Cerebellar cortex (tissue), 1 donor: ENCODE results near the gene SYT1.

ENCODE experiments used
- DNase-seq: peaks from one replicate; pipeline ENCODE4 v3.0.0-alpha.2; 2015; ENCODE audit warnings: low spot score

Gene SYT1

GRCh38 chr12:79356216-79356615, 491.6 kb downstream of the SYT1 start:
- no peak for DNase-seq

DNA sequence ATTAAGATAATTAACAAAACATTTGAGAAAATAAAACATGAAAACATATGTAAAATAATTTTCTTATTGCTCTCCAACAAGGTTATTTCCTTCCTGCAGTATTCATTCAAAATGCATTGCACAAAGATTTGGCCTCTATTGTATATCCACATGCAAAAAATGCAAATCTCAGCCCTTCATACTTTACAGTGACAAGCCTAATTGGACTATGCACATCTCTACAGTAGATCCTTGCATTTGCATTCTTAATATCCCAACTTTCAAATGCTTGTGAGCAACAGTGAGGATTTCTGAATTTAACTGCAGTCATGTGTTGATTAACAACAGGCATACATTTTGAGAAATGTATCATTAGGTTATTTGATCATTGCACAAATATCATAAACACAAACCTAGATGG, 492.5 kb downstream of the SYT1 start:
- DNase-seq = no peak

- no peak for DNase-seq
Measured at GRCh38 chr12:79358716-79359300, 494.2 kb downstream of the SYT1 start.

DNA sequence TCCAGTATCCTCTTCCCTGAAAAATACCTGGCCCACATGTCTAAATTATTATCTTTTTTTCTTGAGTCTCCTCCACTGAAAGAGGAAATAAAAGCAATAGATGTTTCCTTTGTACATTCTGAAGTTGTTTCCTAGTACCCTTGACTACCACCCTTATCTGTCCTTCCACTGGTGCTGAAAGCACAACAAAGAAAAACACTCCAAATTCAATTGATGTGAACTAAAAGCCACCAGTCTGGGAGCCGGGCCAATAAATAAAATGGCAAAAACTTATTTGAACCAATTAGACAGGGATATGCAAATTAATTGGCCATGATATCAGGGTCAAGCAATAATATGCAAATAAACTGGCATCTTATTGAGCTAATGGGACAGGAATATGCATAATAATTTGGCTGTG, 495.7 kb downstream of the SYT1 start:
- no peak for DNase-seq

- DNase-seq = peak; percentile 67
Measured at GRCh38 chr12:79360936-79361335, 496.4 kb downstream of the SYT1 start.

DNA sequence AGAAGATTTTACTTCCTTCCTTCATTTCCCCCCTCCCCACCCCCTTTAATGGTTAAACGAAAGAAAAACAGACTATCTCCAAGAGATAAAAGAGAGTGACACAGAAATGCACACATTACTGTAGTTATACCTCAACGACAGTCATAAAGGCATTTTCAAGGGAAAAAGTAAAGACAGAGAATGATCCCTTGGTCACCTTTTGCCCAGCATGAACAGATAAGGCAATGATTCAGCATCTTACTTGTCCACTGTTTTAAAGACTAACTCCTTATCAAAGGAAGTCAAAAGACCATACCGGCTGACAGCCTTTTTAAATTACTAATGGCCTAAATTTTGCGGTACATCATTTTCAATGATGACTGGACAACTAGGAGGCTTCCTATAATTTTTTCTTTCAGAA, 499.6 kb downstream of the SYT1 start:
- DNase-seq = no peak

- peak; percentile 78 for DNase-seq
Measured at GRCh38 chr12:79366374-79366773, 501.8 kb downstream of the SYT1 start.

DNA sequence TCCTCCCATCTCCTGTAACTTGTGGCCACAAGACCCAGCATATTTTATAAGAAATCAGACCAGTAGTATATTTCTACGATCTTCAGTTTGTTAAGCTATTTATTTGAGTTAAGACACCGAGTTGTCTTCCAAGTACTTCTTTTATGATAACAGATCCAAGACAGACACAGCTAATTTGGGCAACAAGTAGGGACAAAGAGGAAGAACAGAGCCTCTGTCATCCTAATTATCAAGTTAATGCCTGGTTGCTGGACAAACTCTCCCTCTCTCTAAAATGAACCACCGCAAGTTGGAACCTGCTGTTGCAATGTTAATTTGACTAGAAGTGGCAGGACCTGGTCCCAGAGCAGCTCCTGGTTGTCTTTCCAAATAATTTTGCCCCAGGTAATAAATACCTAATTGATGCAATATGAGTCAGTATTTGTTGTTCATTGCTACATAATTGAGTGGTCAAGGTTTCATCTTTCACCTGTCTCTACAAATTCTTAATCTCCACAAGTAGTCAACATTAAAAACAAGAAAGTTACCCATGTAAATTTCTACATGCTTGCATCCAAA, 502.5 kb downstream of the SYT1 start:
- DNase-seq = no peak

- DNase-seq = no peak
Measured at GRCh38 chr12:79370021-79370420, 505.4 kb downstream of the SYT1 start.

- no peak for DNase-seq
Measured at GRCh38 chr12:79371226-79371625, 506.7 kb downstream of the SYT1 start.

GRCh38 chr12:79373896-79374499, 509.4 kb downstream of the SYT1 start:
- DNase-seq = no peak

DNA sequence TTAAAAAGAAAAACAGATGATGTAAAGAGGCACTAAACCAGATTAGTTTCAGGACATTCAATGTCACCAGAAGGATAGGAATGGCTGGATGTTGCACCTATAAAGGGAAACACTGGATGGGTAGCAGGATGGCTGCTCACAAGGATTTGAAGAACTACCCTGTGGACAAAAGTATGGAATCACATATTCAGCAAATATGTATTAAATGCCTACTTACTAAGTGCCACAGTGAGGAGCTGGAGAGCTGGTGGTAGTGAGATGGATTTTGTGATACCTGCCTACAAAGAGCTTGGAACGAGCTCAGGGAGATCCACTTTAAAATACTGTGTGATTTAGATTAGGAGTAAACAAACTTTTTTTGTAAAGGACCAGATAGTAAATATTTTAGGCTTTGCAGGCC, 510.0 kb downstream of the SYT1 start:
- no peak for DNase-seq

- DNase-seq = no peak
Measured at GRCh38 chr12:79375050-79375449, 510.5 kb downstream of the SYT1 start.

DNA sequence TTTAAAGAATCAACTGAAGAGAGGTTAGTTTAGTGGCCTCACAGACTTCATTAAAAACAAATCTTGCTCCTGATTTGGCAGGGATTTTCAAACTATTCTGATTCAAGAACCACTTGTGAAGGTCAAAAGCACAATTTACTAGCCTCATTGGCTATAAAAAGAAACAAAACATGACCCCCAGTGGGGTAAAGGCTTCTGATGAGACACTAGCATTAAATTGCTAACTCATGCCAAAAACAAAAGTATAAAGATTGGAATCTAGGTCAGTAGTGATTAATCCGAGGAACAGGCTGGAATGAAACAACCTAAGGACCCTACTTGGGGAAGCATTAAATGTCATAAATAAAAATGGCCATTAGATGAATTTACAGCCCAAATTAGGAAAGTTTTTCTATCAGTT, 513.9 kb downstream of the SYT1 start:
- no peak for DNase-seq

- DNase-seq = no peak
Measured at GRCh38 chr12:79380402-79380801, 515.8 kb downstream of the SYT1 start.

DNA sequence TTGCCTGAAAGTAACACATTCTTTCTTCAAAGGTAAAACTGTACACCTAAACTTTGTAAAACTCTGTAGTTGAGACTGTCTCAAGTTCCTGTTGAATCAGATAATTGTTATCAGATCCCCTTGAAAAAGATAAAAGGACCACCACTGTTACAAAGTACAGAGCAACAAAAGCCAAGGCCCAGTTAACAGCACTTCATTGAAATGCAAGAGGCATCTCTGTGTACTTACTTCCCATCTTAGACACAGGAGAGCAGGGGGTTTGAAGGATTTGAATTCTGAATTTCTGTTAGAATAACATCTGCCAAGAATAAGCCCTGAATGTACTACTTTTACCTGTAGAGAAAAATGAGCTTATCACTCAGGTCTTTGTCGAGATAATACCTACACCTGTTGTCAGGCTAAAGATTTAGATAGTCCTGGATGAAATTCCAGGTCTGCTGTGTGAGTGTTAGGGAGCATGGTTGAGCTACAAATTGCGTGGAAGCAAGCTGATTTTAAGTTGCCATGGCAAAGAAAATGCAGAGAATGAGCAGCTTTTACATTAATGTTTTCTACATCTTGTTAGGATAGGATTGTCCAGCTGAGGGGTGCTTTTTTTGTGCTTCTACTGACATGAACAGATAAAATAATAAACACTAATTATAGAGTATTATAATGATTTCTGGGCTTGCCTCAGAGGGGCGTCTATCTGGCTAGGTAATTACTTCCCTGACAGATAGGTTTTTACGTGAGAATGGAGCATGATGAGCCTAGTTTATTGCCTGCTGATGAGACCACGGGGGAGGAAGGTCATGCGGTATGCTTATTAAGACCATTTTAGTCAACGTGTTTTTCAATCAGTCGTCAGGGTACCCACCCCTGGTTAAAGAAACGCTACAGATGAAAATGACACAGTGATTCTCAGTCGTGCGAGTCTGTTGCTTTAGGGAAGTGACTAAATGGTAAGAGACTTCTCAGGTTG, 517.0 kb downstream of the SYT1 start:
- DNase-seq = peak; percentile 55

DNA sequence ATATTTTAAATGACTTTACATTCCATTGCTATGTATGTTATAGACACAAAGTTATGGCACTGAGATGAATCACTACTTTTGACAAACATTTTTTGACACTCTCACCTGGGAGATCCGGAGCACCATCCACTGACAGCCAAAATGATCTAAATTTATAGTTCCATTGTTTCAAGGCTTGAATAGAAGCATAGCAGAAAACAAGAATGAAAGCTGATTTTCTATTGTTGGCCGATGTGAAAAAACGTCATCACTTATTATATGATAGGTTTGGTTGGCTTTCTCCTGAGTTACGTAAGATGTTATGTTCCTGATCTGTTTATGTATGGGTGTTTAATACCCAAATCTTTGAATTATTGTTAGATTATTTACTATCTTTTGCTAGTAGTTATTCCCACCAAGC, 520.0 kb downstream of the SYT1 start:
- DNase-seq = no peak

GRCh38 chr12:79388011-79388410, 523.4 kb downstream of the SYT1 start:
- no peak for DNase-seq

DNA sequence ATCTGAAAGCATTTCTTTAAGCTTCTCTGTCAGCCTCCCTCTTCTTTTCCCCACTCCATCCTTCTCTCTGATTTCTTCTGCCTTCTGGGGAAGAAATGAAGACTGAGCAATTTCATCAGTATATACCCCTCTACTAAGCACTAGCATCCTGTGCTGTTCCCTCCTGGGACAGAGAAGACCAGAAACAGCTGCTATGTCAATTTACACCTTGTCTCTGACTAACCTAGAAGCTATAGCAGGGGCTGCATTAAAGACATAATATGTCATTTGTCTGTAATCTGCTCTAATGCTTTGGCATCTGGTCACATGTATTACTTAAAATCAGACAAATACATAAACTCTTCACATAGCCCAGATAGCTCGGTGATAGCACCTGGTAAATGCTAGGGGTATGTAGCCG, 529.3 kb downstream of the SYT1 start:
- no peak for DNase-seq

DNA sequence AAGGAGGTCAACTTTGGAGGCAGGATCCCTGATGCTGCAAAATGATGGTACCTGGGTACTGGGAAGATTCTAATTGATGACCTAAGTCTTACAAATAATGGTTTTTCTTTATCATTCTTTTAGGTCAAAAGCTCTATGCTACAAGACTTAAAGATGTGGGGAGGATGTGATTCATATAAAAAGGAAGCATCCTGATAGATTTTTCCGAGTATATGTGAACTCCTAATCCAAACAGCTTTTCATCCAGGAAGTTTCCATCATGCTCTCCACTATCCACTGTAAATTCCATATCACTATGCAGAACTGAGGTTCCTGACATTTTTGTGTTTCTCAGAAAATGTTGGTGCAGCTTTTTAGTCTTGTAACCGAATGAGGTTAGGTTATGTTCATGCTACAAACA, 533.0 kb downstream of the SYT1 start:
- DNase-seq = no peak

- DNase-seq = no peak
Measured at GRCh38 chr12:79400481-79400880, 535.9 kb downstream of the SYT1 start.

DNA sequence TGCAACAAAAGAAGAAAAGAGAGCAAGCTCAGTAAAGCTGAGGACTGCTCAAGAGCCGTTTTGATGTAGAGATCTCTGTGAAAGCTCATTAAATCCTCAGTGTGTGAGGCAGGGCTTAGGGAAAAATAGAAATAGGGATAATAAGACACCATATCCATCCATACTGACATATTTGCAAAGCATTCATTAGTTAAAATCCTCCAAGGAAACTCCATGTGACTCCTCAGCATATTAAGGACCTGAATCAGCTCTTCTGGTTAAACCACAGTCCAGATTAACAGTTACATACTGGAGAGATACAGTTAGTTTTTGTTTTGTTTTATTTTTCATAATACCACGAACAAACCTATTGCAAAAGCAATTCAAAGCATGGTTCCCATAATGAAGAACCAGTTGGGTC, 538.0 kb downstream of the SYT1 start:
- DNase-seq = no peak

DNA sequence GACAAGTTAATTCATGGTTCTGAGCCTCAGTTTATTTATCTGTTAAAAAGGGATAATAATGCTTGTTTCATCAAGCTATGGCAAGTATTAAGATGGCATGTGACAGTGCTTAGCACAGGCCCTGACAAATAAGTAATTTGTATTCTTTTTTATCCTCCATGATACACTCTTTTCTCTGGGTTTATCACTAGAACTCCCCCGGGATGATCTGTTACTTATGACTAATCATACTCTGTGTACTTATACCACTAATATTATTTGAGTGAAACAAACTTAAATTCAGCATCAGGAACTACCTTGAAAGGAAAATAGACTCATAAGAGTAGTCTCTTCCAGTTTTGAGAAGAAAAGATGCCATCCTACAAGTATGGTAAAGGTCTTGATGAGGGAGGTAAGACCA, 542.4 kb downstream of the SYT1 start:
- DNase-seq = no peak
